H1 (cell line): ENCODE data around the gene PPM1M. TPM values are rescaled to one million over a fixed set of nuclear protein-coding genes. Genes with fewer than 3 reads are reported as not detected.

Experiments
- CTCF ChIA-PET: fragments of 300-600 bp; sonication (Branson Sonifier 250); formaldehyde crosslinking; loops from one replicate; lab custom pipeline; 2021; ENCODE audit not compliant: partially characterized antibody; lab: Charles Lee
- POLR2A ChIA-PET: fragments of 300-600 bp; sonication (Branson Sonifier 250); formaldehyde crosslinking; loops from one replicate; lab custom pipeline; 2021; ENCODE audit warnings: inconsistent platforms; ENCODE audit not compliant: partially characterized antibody; lab: Charles Lee
- DNase-seq, 2 experiments: peaks; one replicate each; pipeline versions ENCODE4 v3.0.0 to v3.0.0-alpha.2; 2010 to 2022; ENCODE audit warnings: low spot score in 2 of 2, low read depth in 1 of 2, mixed read lengths in 1 of 2
- FAIRE-seq: peaks from 2 replicates; lab custom pipeline; 2011; peaks lifted over from hg19 to GRCh38; lab: Jason Lieb, UNC
- H2AFZ ChIP-seq: 2 replicates; pipeline ENCODE4 v1.8.1; 2012; ENCODE audit warnings: low read length, inconsistent platforms
- H2AK5ac ChIP-seq: 2 replicates; pipeline ENCODE4 v1.6.1; 2013; ENCODE audit warnings: low read depth, low read length
- H2BK120ac ChIP-seq: replicated peaks from 2 replicates; pipeline ENCODE3; 2013; ENCODE audit warnings: low read depth, low read length, inconsistent platforms
- H2BK12ac ChIP-seq: 2 replicates; pipeline ENCODE4 v1.6.1; 2013; ENCODE audit warnings: low read depth, low read length
- H2BK15ac ChIP-seq: 2 replicates; pipeline ENCODE4 v1.6.1; 2013; ENCODE audit warnings: low read length
- H2BK20ac ChIP-seq: 2 replicates; pipeline ENCODE4 v1.6.1; 2013; ENCODE audit warnings: low read length
- H2BK5ac ChIP-seq: 2 replicates; pipeline ENCODE4 v1.6.1; 2013; ENCODE audit warnings: low read depth, low read length
- H3K14ac ChIP-seq: 2 replicates; pipeline ENCODE4 v1.6.1; 2013; ENCODE audit warnings: inconsistent platforms; ENCODE audit not compliant: insufficient read length
- H3K18ac ChIP-seq: 2 replicates; pipeline ENCODE4 v1.6.1; 2013; ENCODE audit warnings: low read length; ENCODE audit errors: extremely low read depth
- H3K23ac ChIP-seq: 2 replicates; pipeline ENCODE4 v1.6.1; 2013; ENCODE audit warnings: inconsistent platforms; ENCODE audit not compliant: insufficient read length
- H3K23me2 ChIP-seq: 2 replicates; pipeline ENCODE4 v1.6.1; 2013; ENCODE audit warnings: low read depth, low read length
- H3K27ac ChIP-seq: 2 replicates; pipeline ENCODE4 v1.6.1; 2011; ENCODE audit warnings: low read depth, low read length, inconsistent platforms
- H3K27me3 ChIP-seq, 4 experiments: replicated peaks in 1 of 4; 1 replicate in 1 of 4; 2 replicates in 3 of 4; pipeline versions ENCODE4 v1.6.1 to v1.8.1; 2011 to 2013; ENCODE audit warnings: low read length in 3 of 4, mild to moderate bottlenecking in 3 of 4, inconsistent platforms in 2 of 4, mixed read lengths in 2 of 4, moderate library complexity in 1 of 4; ENCODE audit not compliant: control insufficient read depth in 3 of 4, insufficient read depth in 3 of 4; ENCODE audit errors: extremely low read depth in 1 of 4
- H3K36me3 ChIP-seq, 4 experiments: 2 replicates each; pipeline versions ENCODE4 v1.6.1 to v1.8.1; 2011 to 2013; ENCODE audit warnings: mild to moderate bottlenecking in 4 of 4, low read length in 3 of 4, moderate library complexity in 2 of 4, control low read depth in 1 of 4, inconsistent platforms in 1 of 4; ENCODE audit not compliant: insufficient read depth in 4 of 4, control insufficient read depth in 2 of 4
- H3K4ac ChIP-seq: replicated peaks from 2 replicates; pipeline ENCODE3; 2013; ENCODE audit warnings: low read length, low read depth, mixed read lengths, inconsistent platforms; ENCODE audit not compliant: insufficient read length
- H3K4me1 ChIP-seq, 4 experiments: replicated peaks in 1 of 4; 1 replicate in 1 of 4; 2 replicates in 3 of 4; pipeline versions ENCODE4 v1.6.1 to v1.8.1; 2011 to 2013; ENCODE audit warnings: low read length in 3 of 4, inconsistent platforms in 2 of 4, mixed read lengths in 1 of 4; ENCODE audit not compliant: insufficient read depth in 4 of 4, control insufficient read depth in 3 of 4
- H3K4me2 ChIP-seq, 2 experiments: 2 replicates each; pipeline versions ENCODE4 v1.6.1 to v1.8.1; 2011 to 2013; ENCODE audit warnings: low read depth in 2 of 2, low read length in 2 of 2, control low read depth in 1 of 2, inconsistent platforms in 1 of 2, mild to moderate bottlenecking in 1 of 2; ENCODE audit not compliant: insufficient read depth in 1 of 2
- H3K4me3 ChIP-seq, 4 experiments: fragments of 200-600, 300-600 bp in 1 of 4; sonication (generic), shearing (Covaris generic), sonication (Bioruptor Twin) in 1 of 4; 2 replicates each; pipeline versions ENCODE4 v1.5.1 to v1.8.1; 2011 to 2016; ENCODE audit warnings: low read length in 4 of 4, low read depth in 3 of 4, control low read depth in 2 of 4, inconsistent platforms in 2 of 4, mild to moderate bottlenecking in 2 of 4, mixed read lengths in 1 of 4, moderate library complexity in 1 of 4; ENCODE audit not compliant: insufficient read depth in 2 of 4; ENCODE audit errors: extremely low read depth in 1 of 4
- H3K56ac ChIP-seq: replicated peaks from 2 replicates; pipeline ENCODE3; 2013; ENCODE audit warnings: low read depth, mild to moderate bottlenecking, mixed read lengths, low read length, inconsistent platforms; ENCODE audit not compliant: insufficient read length
- H3K79me1 ChIP-seq: 2 replicates; pipeline ENCODE4 v1.6.1; 2013; ENCODE audit warnings: low read depth, low read length, control low read depth
- H3K79me2 ChIP-seq, 2 experiments: 2 replicates each; pipeline versions ENCODE4 v1.6.1 to v1.8.1; 2012 to 2013; ENCODE audit warnings: low read length in 2 of 2, mild to moderate bottlenecking in 2 of 2, inconsistent platforms in 1 of 2; ENCODE audit not compliant: insufficient read depth in 2 of 2, control insufficient read depth in 1 of 2
- H3K9ac ChIP-seq, 4 experiments: replicated peaks in 1 of 4; 1 replicate in 1 of 4; 2 replicates in 3 of 4; pipeline versions ENCODE4 v1.6.1 to v1.8.1; 2011 to 2013; ENCODE audit warnings: low read depth in 3 of 4, low read length in 3 of 4, control low read depth in 2 of 4, mild to moderate bottlenecking in 2 of 4, moderate library complexity in 2 of 4, inconsistent platforms in 1 of 4; ENCODE audit errors: extremely low read depth in 1 of 4
- H3K9me3 ChIP-seq, 2 experiments: 2 replicates each; pipeline versions ENCODE4 v1.6.1 to v1.8.1; 2012 to 2013; ENCODE audit warnings: mild to moderate bottlenecking in 2 of 2, moderate library complexity in 2 of 2, control low read depth in 1 of 2, inconsistent platforms in 1 of 2, low read depth in 1 of 2, low read length in 1 of 2, mixed read lengths in 1 of 2; ENCODE audit not compliant: insufficient read depth in 2 of 2
- H4K20me1 ChIP-seq, 2 experiments: replicated peaks in 1 of 2; 2 replicates each; pipeline versions ENCODE3 to v1.8.1; 2011 to 2013; ENCODE audit warnings: inconsistent platforms in 2 of 2, low read length in 2 of 2, mild to moderate bottlenecking in 1 of 2; ENCODE audit not compliant: insufficient read depth in 2 of 2, control insufficient read depth in 1 of 2
- H4K5ac ChIP-seq: 2 replicates; pipeline ENCODE4 v1.6.1; 2013; ENCODE audit warnings: low read length, low read depth, mixed read lengths, inconsistent platforms; ENCODE audit not compliant: insufficient read length
- H4K8ac ChIP-seq: 2 replicates; pipeline ENCODE4 v1.8.0; 2013; ENCODE audit warnings: mild to moderate bottlenecking, moderate library complexity, low read length, inconsistent platforms; ENCODE audit not compliant: insufficient read depth; ENCODE audit errors: extremely low read depth
- H4K91ac ChIP-seq: replicated peaks from 2 replicates; pipeline ENCODE3; 2013; ENCODE audit warnings: low read length, mixed read lengths, inconsistent platforms; ENCODE audit not compliant: insufficient read length
- ASH2L ChIP-seq: fragments of 200-600, 300-600 bp; sonication (generic); IDR thresholded peaks from one replicate; pipeline ENCODE4 v1.7.1; 2017; ENCODE audit warnings: low read length
- BRCA1 ChIP-seq: IDR thresholded peaks from 2 replicates; pipeline ENCODE4 v1.6.1; 2012; ENCODE audit warnings: low read depth, low read length, improper control_type of control experiment
- CEBPB ChIP-seq: IDR thresholded peaks from 2 replicates; pipeline ENCODE4 v1.6.1; 2012; ENCODE audit warnings: low read depth, low read length
- CHD1 ChIP-seq: IDR thresholded peaks from 2 replicates; pipeline ENCODE4 v1.6.1; 2012; ENCODE audit warnings: low read depth, low read length, improper control_type of control experiment
- CTCF ChIP-seq, 3 experiments: IDR thresholded peaks; 1 replicate in 2 of 3; 2 replicates in 1 of 3; pipeline versions ENCODE4 v1.5.1 to v1.6.1; 2011; ENCODE audit warnings: low read length in 3 of 3, mild to moderate bottlenecking in 3 of 3, inconsistent platforms in 2 of 3, low read depth in 1 of 3, moderate library complexity in 1 of 3; ENCODE audit not compliant: insufficient read depth in 1 of 3; ENCODE audit errors: control extremely low read depth in 1 of 3
- NANOG ChIP-seq: IDR thresholded peaks from 2 replicates; pipeline ENCODE4 v1.6.1; 2011; ENCODE audit warnings: low read length, low read depth, mild to moderate bottlenecking, inconsistent platforms; ENCODE audit not compliant: insufficient read depth, poor library complexity, severe bottlenecking
- RBBP5 ChIP-seq: IDR thresholded peaks from 2 replicates; pipeline ENCODE4 v1.7.1; 2012; ENCODE audit warnings: low read depth, mild to moderate bottlenecking, inconsistent platforms, low read length, moderate library complexity, borderline replicate concordance
- RXRA ChIP-seq: IDR thresholded peaks from 2 replicates; pipeline ENCODE4 v1.6.1; 2011; ENCODE audit warnings: low read depth, mild to moderate bottlenecking, low read length, moderate library complexity; ENCODE audit not compliant: insufficient read depth
- SP1 ChIP-seq: IDR thresholded peaks from 2 replicates; pipeline ENCODE4 v1.6.1; 2011; ENCODE audit warnings: low read depth, low read length
- SRF ChIP-seq: IDR thresholded peaks from 2 replicates; pipeline ENCODE4 v1.6.1; 2011; ENCODE audit warnings: mild to moderate bottlenecking, low read depth, low read length, moderate library complexity
- TAF1 ChIP-seq: IDR thresholded peaks from 2 replicates; pipeline ENCODE4 v1.6.1; 2011; ENCODE audit warnings: mild to moderate bottlenecking, low read depth, low read length
- ZNF274 ChIP-seq: IDR thresholded peaks from 2 replicates; pipeline ENCODE4 v1.7.0; 2012; ENCODE audit warnings: low read length, borderline replicate concordance; ENCODE audit errors: extremely low read depth
- WGBS, 2 experiments: shearing (Covaris generic) in 1 of 2; methylation state at CpG; one replicate each; pipeline versions ENCODE4 v1.1.6 to v1.1.7; 2013 to 2015; ENCODE audit warnings: low lambda C conversion rate in 2 of 2, mixed read lengths in 2 of 2, inconsistent platforms in 1 of 2, low coverage in 1 of 2, missing lambda C conversion rate in 1 of 2; ENCODE audit not compliant: insufficient replicate concordance in 2 of 2, insufficient coverage in 1 of 2, insufficient read length in 1 of 2; ENCODE audit errors: extremely low coverage in 1 of 2, missing lambda C conversion rate in 1 of 2; 5-methylcytosine and 5-hydroxymethylcytosine counted together
- polyA plus RNA-seq, 7 experiments: library from polyadenylated mRNA; depleted of rRNA in 3 of 7; stranded (reverse) in 5 of 7; unstranded in 2 of 7; fragments of >200 nt in 5 of 7; fragments of 200-250 nt in 2 of 7; gene quantifications; 1 replicate in 5 of 7; 2 replicates in 1 of 7; 4 replicates in 1 of 7; pipeline versions ENCODE4 v1.2.1 to v1.2.3, GENCODE V29; 2011 to 2013; ENCODE audit warnings: missing spikeins in 2 of 7, mixed read lengths in 2 of 7
- total RNA-seq: library from RNA; stranded (reverse); fragmentation: NEBNext Ultra II Directional; extraction: Animal tissue kit (Norgen Biotek cat#: 25700); gene quantifications from 2 replicates; pipeline ENCODE4 v1.2.1, GENCODE V29; 2021

The PPM1M gene
- total and polyA plus RNA-seq, 2 of the 8 experiments (the other 6 are each of a cell fraction or from before 2014, with no cell fraction given): 5.2 to 6.3 TPM

- H2BK20ac ChIP-seq: no peak overlapping the region
- H2BK5ac ChIP-seq: no peak overlapping the region
- ChIA-PET POLR2A (interaction anchor here (1.4 to 2.4 kb wide), 4 partner anchors 9 to 35 kb away, joined by 4 to 9 read pairs (median 4); no protein-coding TSS in a partner anchor), CTCF (interaction anchor here (1.2 to 2.3 kb wide), 4 partner anchors 11 to 72 kb away, joined by 3 to 9 read pairs (median 4); no protein-coding TSS in a partner anchor)
- no peak overlapping the region for H3K14ac ChIP-seq
- H3K79me1 ChIP-seq: peaks cover 8% of the 10 kb centered on the region
- 94% methylated on average over 9 of the region's 9 CpGs; no CpG with 5 or more reads in 1 of the 2 experiments for WGBS, 2 experiments
- no peak overlapping the region for H3K27ac ChIP-seq
- H3K4me3 ChIP-seq: no peak overlapping the region
- H4K20me1 ChIP-seq: peaks cover 13 to 17% of the 10 kb centered on the region in 2 experiments
- H3K23me2 ChIP-seq: no peaks in the 10 kb centered on the region
- no peak overlapping the region for H2AFZ ChIP-seq
- peaks cover 32 to 85% of the 10 kb centered on the region in 2 experiments for H3K79me2 ChIP-seq
- H2BK120ac ChIP-seq: no peak overlapping the region
- no peaks in the 10 kb centered on the region for H3K4me1 ChIP-seq
- no peak overlapping the region for H3K23ac ChIP-seq
- DNase-seq (no peak), FAIRE-seq (no peak)
- no peak overlapping the region for H3K4me2 ChIP-seq
- no peak overlapping the region for H4K91ac ChIP-seq
- H3K56ac ChIP-seq: no peak overlapping the region
- no peak overlapping the region for H2BK12ac ChIP-seq
- no peak overlapping the region for H4K8ac ChIP-seq
- H3K4ac ChIP-seq: no peak overlapping the region
- H3K18ac ChIP-seq: no peak overlapping the region
- H3K36me3 ChIP-seq: peaks cover 15 to 55% (median 35%) of the 10 kb centered on the region in 4 experiments
- H4K5ac ChIP-seq: no peak overlapping the region
- H2AK5ac ChIP-seq: no peak overlapping the region
- H3K9me3 ChIP-seq: no peaks in the 10 kb centered on the region
- no peak overlapping the region for H3K9ac ChIP-seq
- no peak overlapping the region for H2BK15ac ChIP-seq
- H3K27me3 ChIP-seq: no peaks in the 10 kb centered on the region
- no peak for TF ChIP-seq NANOG
- no peak for TF ChIP-seq ASH2L
- no peak for TF ChIP-seq RXRA
- TF ChIP-seq ZNF274: no peak
- no peak for TF ChIP-seq CEBPB
- no peak for TF ChIP-seq TAF1
- TF ChIP-seq CHD1: no peak
- TF ChIP-seq BRCA1: no peak
- no peak for TF ChIP-seq RBBP5
- TF ChIP-seq SRF: no peak
- no peak for TF ChIP-seq CTCF (IDR thresholded peaks at IDR 0.05; ENCODE audit: control extremely low read depth in 1 of 3, insufficient read depth in 1 of 3, low read depth in 1 of 3, low read length in 3 of 3)
- no peak for TF ChIP-seq SP1
Observed at GRCh38 chr3:52270252-52270754, 24.7 kb downstream of the PPM1M start.
